ENCODE measurements around the gene METTL25.

METTL25 gene

GRCh38 chr12:82407481-82407880, 49.2 kb downstream of the METTL25 start:
- DNase-seq, result no peak

DNA sequence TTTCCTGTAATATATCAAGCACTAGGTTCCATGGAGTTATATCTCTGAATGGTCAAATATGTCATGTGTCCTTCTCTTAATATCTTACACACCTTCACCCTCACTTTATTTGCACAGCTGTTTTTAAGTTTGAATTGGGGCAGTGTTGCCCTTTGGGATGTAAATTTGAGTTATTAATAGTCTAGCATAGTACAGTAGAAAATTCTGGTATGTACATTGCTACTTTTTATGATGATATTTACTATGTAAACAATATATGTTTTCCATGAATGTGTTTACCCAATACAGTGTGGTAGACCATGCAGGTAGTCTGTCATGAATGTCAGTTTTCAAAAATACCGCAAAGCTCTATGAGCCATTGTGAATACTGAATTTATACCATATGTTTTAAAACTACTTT, 50.5 kb downstream of the METTL25 start:
- no peak for DNase-seq

- DNase-seq, result no peak
Observed at GRCh38 chr12:82411546-82412230, 53.4 kb downstream of the METTL25 start.

GRCh38 chr12:82412246-82412645, 53.9 kb downstream of the METTL25 start:
- DNase-seq, result no peak

GRCh38 chr12:82414044-82414443, 55.7 kb downstream of the METTL25 start:
- DNase-seq, result no peak

- no peak for DNase-seq
Observed at GRCh38 chr12:82414926-82415325, 56.6 kb downstream of the METTL25 start.

- DNase-seq, result no peak
Observed at GRCh38 chr12:82415402-82415801, 57.1 kb downstream of the METTL25 start.

DNA sequence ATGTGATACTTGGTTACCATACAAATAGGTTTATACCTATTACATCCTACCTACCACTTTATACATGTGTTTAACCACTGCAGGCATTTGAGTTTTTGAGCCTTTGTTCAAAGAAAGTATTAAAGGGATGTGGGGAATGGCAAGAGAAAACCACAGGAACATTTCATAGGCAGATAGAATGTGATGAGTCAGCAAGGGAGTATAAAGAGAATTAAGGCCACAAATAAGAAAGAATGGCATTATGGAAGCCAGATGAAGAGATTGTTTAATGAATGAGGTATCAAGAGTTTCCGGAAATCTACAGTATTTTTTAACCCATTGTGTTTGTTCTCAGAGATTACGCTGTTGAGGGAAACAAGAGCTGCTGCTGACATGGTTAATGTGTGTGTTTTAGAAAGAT, 66.9 kb downstream of the METTL25 start:
- DNase-seq, result no peak

DNA sequence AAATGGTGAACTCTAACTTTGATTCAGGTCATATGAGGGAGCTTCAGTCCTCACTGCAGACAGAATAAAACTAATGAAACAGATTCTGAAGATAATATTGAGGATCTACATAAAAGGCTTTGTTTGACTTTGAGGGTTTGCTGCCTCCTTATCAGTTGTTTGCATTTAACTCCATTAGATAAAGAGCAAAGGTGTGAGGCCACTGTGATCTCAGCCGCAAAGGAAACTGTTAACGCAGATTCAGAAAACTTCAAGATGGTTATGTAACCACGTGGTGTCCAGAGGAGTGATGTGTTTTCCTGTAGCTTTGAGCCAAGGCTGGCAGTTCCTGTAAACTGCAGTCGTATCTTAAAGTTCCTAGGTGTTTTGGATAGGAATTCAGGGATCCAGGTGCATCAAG, 67.8 kb downstream of the METTL25 start:
- DNase-seq, result no peak

GRCh38 chr12:82426586-82426985, 68.3 kb downstream of the METTL25 start:
- DNase-seq, result no peak

- no peak for DNase-seq
Observed at GRCh38 chr12:82430541-82431145, 72.3 kb downstream of the METTL25 start.

- DNase-seq, result no peak
Observed at GRCh38 chr12:82434392-82434911, 76.1 kb downstream of the METTL25 start.

DNA sequence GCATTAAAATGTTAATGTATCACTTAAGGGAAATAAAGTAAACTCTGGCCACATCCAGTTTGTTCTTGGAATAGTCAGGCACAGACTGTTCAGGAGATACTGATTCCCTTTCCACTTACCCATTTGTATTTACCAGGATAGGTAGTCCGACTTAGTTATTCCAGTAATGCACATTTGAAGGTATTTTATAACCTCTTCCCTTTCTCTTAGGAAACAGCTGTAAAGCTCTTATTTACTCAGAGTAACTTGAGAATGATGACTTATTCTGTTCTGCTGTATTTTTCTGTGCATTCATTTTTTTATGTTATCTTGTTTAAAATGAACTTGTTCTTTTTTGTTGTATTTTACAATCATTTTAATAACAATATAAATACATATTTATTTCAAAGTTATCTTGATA, 78.0 kb downstream of the METTL25 start:
- no peak for DNase-seq

DNA sequence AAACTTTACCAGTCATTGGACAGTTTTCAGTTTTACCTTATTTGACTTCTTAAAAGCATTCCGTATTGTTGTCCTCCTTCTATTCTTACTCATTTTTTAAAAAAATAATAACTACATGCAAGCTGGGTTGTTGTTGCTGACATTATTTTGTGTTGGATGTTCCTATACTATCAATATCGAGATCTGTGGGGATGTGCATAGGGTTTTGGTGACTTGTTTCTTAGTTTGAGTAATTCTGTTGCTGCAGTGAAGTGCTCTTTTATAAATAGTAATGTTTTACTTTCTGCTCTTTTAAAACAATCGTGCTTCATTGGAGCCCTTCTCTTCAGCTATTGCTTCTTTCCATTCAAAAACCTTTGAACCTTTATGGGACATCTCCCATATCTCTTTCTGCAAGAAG, 79.4 kb downstream of the METTL25 start:
- no peak for DNase-seq

- no peak for DNase-seq
Observed at GRCh38 chr12:82438356-82438755, 80.0 kb downstream of the METTL25 start.

DNA sequence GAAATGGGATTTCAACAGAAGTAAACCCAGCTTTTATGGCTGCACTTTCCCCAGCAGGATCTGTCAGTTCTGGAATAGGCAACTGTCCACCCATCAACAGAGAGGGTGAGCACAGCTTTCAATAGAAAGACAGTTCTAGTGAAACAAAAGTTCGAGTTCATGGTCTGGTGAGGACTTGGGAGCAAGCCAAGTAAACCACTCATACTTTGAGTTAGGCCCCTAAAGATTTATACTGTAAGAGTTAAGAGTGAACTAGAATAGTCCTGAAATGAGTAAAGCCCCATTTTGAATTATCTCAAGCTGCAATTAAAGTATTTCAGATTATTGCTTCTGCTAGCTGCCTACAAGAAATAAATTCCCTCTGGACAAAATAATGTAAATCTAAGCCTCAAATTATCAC, 82.6 kb downstream of the METTL25 start:
- no peak for DNase-seq

GRCh38 chr12:82448911-82449578, 90.7 kb downstream of the METTL25 start:
- no peak for DNase-seq

DNA sequence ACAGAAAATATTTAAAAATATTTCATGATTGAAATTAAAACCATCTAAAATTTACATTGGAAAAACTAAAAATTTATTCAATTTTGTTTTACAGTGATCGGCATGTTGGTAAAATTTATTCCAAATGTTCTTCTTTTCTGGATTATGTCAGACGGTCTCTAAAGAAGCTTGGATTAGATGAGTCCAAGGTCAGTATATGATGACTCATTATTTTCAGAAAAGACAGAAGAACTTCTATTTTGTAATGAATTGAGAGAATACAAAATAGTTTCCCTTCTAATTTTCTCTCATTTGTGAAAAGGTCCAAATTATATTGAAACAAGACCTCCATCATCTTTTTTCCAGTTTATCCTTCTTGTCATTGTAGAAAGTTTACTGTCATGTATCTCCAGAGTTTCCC, 98.3 kb downstream of the METTL25 start:
- DNase-seq, result no peak

DNA sequence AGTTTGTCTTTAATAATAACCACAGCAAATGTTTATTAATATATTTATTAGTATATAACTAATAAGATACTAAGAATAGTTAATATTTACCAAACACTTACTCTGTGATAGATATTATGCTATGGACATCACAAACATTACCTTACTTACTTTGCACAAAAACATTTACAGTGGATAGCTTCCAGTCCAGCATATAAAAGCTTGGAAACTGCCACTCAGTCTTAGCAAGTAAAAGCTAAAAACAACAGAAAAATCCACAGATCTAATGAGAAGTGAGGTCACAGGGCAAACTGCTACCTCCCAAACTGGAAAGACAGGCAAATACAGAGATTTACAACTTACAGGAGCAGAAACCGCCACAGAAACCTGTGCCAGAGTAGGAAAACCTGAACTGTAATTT, 99.8 kb downstream of the METTL25 start:
- DNase-seq, result no peak

- DNase-seq, result no peak
Observed at GRCh38 chr12:82461393-82461792, 103.1 kb downstream of the METTL25 start.

DNA sequence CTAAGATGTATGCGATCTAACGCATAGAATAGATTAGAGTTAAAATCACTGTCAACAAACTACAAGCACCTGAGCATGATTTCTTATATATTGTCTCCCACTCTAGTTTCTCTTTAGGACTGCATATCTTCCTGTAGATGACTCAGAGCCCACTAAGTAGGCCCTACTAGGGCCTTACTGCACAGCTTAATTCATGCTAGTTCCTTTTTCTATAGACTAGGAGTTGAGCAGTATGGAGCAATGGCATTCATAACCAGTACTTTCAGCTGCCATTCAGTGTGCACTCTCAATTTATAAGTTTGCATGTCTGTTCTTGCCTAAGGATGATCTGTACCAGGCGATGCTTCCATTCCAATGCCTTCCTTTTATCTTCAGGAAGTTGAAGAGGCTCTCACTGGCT, 103.5 kb downstream of the METTL25 start:
- DNase-seq, result no peak

DNA sequence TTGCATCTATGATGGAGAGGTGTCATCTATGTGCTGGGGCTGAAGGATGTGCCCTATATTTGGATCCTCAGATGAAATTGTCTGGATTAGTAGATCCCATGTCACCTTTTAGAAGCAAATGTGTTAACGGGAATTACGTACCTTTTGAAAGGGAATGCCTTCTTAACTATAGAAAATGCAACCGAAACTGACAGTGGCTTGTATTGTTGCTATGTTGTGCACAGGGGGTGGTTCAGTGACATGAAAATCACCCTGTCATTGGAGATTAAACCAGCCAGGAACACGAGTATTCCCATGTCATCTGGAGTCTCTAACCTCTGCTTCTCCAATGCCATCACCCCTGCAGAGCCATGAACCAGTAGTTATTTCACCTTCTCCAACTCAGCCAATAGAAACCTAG, 110.2 kb downstream of the METTL25 start:
- DNase-seq, result no peak

DNA sequence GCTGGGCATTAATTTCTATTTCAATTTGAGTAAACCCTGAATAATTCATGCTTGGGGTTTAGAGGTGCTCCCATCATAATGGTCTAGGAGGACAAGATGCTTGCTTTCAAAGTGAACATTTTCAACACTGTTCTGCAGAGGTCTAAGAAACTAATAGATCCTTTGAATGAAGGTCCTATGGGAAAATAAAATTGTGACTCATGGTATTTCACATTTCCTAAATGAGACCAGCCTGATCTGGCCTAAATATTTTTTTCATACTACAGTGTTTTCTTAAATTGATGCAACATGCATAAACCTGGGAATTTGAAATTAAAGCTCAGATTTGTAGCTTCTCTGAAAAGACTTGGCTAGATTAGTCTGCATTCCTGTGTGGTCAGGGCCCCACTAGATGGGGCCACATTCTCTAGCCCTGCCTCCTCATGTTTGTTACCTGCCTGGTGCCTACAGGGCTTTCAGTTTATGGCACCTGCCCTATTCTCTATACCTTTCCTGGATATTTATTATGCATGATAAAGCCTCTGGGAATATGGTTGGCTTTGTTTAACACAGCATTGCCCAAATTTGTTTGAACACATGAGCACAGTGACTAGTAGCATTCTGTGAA, 112.7 kb downstream of the METTL25 start:
- DNase-seq, result no peak

Data from activated CD4-positive, alpha-beta T cell treated with anti-CD3 and anti-CD28 coated beads for 48 hours (primary cell).